HG03432 (cell line): ENCODE results near the gene MTOR.
"Not testable (repeated sequence)": the region's sequence is repeated elsewhere in the genome, so short reads cannot be mapped to it uniquely, and the experiment has no call there.

ENCODE experiments used
- ATAC-seq: cut with Tn5 transposase; IDR thresholded peaks from one replicate; pipeline ENCODE4 v1.9.1; 2021; ENCODE audit warnings: mild to moderate bottlenecking, moderate library complexity; ENCODE audit not compliant: unreplicated experiment

Gene MTOR

DNA sequence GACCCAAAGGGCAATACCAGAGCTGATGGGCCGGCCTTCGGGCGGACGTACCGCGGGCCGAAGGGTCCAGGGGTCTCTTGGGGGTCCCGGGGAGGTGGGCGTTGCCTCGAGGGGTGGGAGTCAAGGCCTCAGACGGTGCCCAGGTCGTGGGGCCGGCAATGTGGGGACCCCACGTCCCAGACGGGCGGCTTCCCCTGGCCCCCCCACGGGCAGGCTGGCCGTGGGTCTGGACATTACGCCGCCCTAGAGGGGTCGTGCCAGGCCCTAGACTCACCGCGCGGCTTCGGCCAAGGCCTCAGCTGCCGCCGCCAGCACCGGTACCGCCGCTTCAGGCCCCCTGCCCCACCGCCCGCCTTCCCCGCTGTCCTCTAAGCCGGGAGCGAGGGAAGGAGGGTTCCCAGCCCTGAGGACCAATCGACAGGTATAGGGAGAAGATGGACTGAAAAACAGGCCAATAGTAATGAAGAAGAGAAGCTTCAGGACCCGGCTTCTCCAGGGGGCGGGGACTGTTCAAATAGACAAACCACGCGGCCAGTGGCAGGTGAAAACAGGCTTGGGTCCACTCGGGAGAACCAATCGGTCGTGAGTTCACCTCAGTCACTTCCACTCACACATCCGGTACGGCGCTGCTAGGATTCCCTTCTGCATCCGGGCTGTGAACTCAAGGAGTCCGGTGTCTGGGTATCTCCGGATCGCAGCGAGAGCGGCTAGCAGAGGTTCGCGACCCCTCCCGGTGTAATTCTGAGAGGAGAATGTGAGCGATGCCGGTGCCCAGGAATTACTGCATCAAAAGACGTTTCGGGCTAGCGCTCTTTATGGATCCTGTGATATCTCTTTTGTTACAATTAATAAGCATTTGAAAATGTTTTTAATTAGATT, at the start of gene MTOR:
Gene MTOR, minus strand, starts transcription at position 381 of the 879 bp plus-strand sequence. CDS start 3,142 bp downstream, outside the sequence.
- ATAC-seq, result peak; percentile 97

DNA sequence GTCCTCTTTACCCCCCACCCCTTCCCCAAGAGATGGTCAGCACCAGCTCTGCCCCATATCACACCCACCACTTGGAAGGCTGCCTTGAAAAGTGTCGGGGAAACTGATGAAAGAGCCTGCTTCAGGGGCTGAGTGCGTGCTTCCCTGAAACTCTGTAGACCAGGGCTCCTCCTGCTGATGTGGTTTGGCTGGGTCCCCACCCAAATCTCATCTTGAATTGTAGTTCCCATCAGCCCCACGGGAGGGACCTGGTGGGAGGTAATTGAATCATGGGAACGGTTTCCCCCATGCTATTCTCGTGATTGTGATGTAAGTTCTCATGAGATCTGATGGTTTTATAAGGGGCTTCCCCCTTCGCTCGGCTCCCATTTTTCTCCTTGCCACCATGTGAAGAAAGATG, 47.0 kb upstream of the MTOR start:
- no peak for ATAC-seq

DNA sequence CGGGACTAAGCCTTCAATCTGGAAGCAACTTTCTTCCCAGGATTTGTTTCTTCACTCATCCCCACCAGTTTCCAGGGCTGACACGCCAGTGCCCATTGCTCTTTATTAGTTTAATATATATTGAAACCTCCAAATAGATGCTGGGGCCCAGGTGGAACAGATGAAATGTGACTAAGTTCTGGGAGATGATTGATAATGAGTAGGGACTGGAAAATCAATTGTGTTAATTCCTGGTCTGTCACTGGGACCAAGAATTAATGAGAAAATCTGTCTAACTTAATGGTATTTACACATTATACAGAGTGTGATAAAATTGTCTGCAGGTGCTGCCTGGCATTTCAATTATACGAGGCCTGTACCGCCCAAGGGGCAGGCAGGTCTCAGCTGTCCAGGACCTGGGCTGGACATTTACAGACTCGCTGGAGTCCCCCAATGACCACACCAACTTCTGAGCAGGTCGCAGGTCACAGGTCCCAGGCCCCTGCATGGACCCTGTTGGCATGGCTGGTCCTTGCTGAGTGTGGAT, 46.4 kb upstream of the MTOR start:
- ATAC-seq, result no peak

DNA sequence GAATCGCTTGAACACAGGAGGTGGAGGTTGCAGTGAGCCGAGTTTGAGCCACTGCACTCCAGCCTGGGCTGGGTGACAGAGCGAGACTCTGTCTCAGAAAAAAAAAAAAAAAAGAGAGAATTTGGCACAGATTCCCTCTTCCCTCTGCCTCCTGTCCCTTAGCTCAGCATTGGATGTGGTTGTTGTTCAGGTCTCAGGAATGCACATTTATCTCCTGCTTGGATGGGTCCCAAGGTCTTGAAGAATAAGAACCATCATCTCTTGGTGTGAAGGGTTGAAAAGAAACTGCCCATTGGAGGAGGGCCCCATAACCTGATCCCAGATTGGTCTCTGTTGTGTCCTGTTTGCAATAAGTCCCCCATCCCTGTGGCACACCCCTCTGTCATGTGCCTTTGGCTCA, 45.5 kb upstream of the MTOR start:
- no peak for ATAC-seq

DNA sequence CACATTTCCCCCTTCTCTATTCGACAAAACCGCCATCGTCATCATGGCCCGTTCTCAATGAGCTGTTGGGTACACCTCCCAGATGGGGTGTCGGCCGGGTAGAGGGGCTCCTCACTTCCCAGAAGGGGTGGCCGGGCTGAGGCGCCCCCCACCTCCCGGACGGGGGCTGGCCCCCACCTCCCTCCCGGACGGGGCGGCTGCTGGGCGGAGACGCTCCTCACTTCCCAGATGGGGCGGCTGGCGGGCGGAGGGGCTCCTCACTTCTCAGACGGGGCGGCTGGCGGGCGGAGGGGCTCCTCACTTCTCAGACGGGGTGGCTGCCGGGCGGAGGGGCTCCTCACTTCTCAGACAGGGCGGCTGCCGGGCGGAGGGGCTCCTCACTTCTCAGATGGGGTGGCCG, 43.2 kb upstream of the MTOR start:
- ATAC-seq, result not testable (repeated sequence)

DNA sequence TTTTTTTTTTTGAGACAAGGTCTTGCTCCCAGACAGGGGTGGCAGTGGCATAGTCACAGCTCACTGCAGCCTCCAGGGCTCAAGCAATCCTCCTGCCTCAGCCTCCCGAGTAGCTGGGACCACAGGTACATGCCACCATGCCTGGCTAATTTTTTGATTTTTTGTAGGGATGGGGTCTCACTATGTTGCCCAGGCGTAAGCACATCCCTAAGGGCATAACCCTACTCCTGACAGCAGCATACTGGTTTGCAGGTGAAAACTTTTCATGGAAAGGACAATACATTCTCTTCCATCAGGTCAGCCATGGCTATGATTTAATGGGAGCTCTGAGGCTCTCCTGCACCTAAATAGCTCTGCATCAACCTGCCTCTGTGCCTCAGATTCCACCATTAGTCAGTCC, 40.0 kb upstream of the MTOR start:
- no peak for ATAC-seq

DNA sequence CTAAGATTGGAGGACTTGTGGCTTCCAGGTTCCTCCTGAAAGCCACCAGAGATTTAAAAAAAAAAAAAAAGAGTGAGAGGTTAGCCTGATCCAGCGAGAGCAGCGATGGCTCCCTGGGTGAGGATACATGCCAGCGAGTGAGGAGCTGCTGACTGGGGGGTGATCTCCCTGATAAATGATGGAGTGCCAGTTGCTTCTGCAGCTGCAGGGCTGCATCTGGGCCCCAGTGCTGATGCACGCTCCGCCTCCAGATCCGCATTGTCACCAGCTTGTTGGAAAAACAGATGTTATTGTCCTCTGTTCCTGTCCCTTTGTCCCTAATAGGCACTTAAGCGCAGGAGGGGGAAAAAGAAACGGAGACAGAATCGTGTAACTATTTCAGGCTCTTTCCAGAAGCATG, 39.2 kb upstream of the MTOR start:
- ATAC-seq, result no peak

DNA sequence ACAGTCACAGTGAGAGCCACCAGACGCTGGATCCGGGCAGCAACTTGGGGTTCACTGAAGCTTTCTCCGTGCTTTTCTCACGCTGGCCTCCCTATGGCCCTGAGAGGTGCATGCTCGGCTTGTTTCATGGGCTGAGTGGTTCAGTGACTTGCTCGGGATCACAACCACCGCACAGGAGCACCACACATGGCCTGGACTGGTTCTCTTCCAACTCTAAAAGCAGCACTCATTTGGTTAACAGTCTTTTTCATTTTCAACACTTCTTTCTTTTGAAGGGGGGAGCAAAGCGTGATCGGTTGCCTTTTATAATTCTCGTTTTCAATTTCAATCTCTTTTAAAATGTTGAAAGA, 36.8 kb upstream of the MTOR start:
- no peak for ATAC-seq

DNA sequence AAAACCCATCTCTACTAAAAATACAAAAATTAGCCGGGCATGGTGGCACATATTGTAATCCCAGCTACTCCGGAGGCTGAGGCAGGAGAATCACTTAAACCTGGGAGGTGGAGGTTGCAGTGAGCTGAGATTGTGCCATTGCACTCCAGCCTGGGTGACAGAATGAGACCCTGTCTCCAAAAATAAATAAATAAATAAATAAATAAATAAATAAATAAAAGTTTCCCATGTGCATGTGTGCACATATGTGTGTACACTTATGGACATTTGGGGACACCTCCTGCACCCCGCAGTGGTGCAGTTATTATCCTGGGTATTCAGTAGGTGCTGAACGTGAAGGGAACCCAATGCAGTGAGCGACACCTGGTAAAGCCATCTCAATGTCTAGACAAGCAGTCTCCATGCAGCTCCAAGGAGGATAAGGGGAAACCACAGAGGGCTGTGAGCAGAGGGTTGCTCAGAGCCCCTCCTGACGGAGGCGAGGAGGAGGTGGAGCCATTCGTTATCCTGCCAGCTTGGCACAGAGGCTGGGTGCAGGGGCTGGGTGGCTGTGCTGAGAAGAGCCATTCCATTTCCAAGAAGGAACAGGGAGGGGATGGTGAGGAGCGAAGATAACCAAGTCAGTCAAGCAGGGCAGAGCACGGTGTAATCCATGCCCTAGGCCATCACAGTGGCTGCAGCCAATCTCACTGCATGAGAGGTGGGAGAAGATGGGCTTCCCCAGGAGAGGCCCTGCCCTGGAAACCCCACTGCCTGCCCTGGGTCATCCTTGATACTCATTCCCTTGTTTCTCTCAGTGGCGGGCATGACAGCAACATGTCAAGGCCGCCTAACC, 36.3 kb upstream of the MTOR start:
- ATAC-seq, result no peak

DNA sequence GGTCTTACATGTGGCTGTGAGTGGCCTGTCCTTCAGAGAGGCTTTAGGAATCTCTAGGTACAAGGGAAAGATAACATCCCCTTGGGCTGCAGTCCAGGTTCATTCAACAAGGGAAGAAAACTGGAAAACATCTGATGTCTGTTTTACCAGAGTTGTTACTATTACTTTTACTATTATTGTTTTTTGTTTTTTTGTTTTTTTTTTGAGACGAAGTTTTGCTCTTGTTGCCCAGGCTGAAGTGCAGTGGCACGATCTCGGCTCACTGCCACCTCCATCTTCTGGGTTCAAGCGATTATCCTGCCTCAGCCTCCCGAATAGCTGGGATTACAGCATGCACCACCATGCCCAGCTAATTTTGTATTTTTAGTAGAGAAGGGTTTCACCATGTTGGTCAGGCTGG, 35.4 kb upstream of the MTOR start:
- ATAC-seq, result not testable (repeated sequence)

DNA sequence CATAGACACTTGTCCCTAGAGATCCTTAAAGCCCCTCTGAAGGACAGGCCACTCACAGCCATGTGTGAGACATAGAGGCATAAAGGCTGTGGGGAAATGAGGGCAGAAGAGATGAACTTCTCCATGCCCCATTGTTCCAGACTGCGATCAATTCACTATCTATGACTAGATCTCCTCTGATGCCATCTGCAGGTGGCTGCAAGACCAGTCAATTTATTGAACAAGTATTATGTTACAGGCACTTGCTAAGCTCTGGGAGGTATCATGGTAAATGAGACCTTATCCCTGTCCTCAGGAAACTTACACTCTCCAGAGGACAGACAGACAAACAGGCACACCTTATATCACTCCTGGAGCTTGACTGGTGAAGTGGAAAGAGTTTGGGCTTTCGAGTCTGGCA, 33.6 kb upstream of the MTOR start:
- ATAC-seq, result no peak

DNA sequence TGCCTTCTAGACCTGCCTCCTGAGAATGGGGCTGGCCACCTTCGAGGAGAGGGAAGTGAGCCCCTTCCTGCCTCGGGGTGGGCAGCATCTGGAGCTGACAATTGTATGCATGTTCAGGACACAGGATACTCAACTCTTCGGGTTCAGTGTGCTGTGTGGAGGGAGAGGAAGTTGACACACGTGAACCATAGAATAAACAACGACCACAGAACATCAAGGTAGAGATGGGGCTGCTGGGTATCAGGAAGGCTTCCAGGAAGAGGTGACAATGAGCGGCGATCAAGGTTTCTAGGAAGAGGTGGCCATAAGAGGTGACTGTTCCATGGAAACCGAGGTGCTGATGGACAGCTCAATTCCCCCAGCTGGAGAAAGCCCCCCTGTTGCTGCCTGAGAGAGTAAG, 32.6 kb upstream of the MTOR start:
- no peak for ATAC-seq

DNA sequence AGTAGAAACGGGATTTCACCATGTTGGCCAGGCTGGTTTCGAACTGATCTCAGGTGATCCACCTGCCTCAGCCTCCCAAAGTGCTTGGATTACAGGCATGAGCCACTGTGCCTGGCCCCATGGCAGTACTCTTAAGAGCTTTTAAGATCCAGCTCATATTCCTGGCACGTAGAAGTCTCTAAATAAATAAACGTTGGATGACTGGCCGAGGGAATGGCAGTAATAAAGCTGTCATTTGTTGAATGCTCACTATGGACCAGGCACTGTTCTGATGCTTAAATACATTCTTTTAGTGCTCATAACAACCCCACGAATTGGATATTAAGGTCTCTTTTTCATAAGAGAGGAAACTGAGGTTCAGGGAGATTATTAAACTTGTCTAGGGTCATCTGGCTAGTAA, 31.5 kb upstream of the MTOR start:
- no peak for ATAC-seq

DNA sequence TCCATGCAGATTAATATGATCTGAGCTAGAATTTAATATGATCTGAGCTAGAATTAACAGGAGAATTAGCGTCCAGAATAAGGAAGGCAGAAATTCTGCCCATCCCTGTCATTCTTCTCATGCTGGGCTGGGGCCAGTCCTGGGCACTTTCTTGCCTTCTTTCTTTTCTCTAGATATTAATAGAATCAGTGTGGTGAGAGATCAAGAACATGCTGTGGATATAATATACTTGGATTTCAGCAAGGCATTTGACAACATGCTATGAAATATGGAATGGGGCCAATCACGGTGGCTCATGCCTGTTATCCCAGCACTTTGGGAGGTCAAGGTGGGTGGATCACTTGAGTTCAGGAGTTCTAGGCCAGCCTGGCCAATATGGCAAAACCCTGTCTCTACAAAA, 28.7 kb upstream of the MTOR start:
- no peak for ATAC-seq

DNA sequence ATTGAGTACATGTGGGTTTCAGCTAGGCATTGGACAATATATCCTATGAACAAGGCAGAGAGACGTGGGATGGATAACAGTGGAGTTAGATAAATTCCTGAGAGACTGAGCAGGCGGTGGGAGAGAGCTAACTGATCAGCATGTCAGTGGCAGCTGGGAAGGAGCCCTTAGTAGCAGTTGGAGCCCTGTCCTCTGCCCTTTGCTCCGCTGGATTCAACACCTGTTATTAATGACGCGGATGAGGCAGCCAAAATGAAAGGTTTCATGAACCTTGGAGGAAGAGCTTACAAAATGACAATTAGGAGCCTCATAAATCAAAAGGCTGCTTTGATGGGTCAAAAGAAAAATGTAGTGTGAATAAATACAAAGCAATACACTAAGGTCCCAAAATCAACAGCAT, 26.7 kb upstream of the MTOR start:
- no peak for ATAC-seq

DNA sequence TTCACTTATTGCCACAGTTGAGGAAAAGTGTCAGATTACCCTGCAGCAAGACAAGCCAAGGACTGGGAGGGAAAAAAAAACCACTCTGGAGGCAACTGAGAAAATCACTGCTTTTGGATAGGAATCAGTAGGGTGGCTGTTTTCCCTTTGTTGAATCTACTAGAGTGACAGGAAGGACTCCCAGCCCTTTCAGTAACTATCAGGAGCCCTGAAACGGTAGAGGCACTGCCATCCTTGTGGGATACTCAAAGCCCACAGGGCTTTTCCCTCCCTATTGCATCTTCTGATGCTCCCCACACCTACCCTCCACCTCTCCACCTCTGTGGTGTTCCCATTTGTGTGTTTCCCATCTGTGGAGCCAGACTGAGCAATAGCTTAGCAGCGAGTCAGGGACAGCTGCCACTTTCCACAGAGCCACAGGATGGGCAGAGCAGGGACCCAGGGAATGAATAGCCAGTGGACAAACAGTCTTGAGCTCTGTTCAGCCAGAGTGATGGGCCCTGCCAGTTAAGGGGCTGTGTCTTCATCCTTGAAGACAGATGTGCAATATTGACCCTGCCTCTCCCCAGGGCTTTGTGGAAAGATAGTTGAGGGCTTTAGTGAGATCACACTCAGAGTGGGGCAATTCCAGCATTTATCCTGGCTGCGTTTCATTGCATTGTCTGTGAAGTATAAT, 24.5 kb upstream of the MTOR start:
- ATAC-seq, result no peak

DNA sequence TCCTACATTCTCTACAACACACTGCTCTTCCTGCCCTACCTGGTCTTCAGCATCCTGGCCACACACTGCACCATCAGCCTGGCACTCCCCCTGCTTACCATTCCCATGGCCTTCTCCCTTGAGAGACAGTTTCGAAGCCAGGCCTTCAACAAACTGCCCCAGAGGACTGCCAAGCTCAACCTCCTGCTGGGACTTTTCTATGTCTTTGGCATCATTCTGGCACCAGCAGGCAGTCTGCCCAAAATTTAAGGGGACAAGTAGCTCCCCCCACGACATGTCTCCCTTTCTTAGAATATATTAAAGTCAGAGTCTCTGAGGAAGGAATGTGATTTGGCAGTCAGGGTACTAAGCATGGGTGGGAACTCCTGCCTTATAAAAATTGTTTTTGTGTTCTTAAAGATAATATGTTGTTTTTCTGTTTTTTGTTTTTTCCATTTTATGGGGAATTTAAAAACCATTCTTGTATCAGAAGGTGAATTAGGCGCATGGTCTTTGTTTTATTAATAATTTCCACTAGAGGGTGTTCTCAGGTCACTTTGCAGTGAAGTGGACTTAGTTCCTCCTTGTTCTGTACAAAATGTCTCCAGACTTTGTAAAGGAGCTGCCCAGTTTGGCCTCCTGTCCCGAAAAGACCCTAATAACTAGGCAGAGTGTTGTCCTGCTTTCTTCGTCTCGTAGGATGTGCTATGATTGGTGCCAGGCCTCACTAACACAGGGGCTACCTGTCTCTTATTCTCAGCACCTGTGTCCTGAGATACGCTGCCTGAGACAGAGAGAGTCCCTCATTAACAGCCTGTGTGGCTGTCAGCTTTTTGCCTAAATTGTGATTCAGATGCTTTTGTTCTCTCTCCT, 23.8 kb upstream of the MTOR start:
- no peak for ATAC-seq

DNA sequence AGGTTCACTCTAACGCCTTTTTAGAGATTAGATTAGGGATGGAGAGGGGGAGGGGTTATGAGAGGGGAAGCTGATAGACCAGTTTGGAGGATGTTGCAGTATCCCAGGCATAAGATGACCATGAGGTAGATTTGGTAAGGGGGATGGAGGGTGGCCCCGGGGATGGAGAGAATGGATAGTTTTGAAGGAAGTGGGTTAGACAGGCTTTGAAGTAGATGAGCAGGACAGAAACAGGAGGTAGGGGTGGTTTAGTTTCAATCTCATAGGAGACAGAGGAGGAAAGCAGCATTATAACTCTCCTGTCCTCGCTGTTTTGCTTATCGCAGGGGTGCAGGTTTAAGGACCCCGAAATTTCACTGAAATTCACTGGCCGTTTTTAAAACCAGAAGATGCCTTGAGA, 22.4 kb upstream of the MTOR start:
- ATAC-seq, result no peak

DNA sequence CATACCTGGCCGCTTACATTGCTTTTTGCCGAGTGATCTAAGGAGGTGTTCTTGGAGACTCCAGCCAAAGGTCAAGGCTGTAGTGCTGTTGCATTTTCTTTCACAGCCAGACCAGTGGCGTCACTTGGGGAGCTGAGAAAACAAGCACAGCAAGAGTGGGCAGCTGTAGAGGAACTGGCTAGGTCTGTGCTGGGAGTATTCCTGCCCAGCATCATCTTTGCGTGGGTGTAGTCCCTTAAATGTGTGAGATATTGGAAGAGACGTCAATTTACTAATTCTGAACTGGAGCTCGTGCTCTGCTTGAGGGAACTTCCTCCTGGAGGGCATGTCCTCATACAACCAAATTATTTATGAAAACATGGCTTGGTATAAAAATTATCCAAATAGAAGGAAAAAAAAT, 20.8 kb upstream of the MTOR start:
- no peak for ATAC-seq

DNA sequence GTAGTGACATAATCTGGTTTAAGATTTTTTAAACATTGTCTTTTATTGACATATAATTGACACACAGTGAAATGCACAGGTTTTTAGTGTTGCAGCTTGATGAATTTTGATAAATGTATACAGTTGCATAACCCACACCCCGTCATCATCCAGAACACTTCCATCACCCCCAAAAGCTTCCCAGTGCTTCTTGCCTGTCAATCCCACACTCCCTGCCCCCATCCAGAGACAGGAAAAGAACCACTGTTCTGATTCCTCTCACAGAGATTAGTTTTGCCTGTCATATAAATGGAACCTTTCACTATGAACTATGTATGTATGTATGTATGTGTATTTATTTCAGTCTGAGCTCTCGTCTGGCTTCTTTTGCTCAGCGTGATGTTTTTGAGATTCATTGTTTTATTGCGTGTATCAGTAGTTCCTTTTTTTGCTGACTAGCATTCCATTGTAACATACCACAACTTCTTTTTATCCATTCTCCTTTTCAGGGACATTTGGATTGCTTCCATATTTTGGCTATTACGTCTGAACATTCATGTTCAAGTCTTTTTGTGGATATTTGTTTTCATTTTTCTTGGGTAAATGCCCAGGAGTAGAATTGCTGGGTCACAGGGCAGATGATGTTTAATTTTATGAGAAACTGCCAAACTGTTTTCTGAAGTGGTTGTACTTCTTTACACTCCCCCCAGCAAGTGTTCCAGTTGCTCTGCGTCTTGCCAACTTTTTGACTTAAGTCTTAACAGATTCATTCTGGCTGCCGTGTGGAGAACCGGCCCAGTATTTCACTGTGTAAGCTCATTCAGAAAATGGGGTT, 19.4 kb upstream of the MTOR start:
- no peak for ATAC-seq
